HG03066 (cell line): ENCODE measurements around the gene SESN2.

Experiments
- ATAC-seq: cut with Tn5 transposase; IDR thresholded peaks from one replicate; pipeline ENCODE4 v1.9.1; 2021; ENCODE audit warnings: low read depth; ENCODE audit not compliant: unreplicated experiment

The SESN2 gene

GRCh38 chr1:28249013-28249865 lies 10.1 kb upstream of the SESN2 start:
- no peak for ATAC-seq

DNA sequence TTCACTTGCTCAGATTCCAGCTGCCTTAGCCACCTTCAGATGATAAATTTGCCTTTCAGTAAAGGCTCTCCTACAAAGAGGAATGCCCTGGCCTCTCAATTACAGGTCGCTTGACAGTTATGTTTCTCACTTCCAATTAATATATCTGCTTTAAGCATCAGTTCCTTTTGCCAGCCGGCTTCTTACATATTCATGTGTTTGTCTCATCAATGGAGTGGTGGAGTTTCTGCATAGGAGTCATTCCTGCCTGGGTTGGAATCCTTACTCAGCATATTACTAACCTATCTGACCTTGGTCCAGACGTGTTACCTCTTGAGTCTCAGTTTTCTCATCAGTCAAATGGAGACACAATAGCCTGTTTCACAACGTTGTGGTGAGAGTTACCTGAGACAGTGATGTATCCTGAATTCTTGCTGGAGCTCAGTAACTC lies 9.4 kb upstream of the SESN2 start:
- no peak for ATAC-seq

DNA sequence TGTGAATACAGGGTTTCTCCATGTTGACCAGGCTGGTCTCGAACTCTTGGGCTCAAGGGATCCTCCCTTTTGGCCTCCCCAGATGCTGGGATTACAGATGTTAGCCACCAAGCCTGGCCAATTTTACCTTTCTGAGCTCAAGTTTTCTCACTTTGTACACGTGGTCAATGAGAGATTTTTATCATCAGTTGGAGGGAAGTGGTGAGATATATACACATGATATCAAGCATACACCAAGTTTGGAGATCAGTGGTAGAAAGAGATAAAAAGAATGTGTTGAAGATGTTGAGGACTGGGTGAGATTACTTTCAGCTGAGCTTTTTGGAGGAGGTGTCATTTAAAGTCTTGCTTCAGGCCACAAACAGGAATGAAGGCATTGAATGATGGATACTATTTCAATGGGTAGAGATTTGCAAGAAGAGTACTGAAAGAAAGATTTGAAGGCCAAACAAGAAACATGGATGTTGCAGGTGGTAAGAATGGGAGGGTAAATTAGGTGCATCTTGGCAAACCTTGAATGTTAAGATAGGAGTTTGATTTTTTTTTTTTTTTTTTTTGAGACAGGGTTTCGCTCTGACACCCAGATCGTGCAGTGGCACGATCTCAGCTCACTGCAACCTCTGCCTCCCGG lies 3.0 kb upstream of the SESN2 start:
- no peak for ATAC-seq

- ATAC-seq = no peak
These were observed 1.6 kb upstream of the SESN2 start for GRCh38 chr1:28257736-28258135.

GRCh38 chr1:28258628-28259251 lies 578 bp upstream of the SESN2 start:
- no peak for ATAC-seq

DNA sequence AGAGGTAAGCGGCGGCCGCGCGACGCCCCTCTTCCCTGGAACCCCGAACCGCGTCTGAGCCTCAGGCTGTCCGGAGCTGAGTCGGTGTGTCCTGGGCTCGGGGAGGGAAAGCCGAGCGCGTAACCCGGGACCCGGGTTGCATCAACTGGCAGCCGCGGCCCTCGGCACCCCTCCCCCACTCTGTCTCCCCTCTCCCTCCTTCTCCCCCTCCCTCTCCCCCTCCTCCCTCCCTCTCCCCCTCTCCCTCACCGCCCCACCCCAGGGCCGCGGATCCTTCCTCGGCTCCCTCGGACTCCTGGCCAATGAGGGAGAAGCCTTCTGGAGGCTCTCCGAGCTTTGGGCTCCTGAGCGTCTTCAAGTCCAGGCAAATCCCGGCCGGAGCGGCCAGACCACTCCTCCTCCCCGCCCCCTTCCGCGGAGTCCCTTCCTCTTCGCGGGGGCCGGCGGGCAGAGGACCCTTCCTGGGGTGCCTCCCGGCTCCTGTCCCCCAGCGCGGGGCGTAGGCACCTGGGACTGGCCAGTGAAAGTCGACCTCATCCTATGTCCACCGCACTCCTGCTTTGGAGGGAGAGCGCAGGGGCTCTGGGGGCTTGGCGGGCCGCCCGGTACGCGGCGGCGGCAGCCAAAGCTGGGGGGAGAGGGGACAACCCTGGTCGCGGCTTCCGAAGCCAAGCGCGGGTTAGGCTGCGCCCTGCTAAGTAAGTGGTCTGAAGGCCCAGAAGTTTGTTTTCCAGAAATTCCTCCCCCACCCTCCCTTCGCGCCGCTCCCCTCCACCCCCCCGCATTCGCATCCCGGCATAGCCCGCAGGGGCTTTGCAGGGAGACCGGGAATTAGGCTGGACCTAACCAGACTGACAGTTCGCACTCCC lies 850 bp downstream of the SESN2 start:
- peak; percentile 16 for ATAC-seq

DNA sequence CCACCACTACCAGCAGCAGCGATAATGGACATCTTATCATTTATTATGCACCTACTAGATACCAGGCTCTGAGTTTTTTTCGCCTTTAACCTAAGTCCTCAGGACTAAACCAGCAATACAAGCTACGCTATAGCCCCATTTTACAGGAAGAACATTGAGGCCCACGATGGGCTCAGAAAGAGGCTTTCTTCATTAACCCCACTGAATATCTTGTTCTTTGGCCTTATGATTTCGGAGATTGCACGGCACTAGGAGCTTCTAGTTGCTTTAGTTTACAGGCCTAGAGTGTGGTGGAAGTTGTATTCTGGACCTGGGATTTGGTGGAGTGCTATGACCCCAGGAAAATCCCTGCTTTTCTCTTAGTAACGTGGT lies 1.5 kb downstream of the SESN2 start:
- ATAC-seq = no peak

GRCh38 chr1:28264897-28265296 lies 5.6 kb downstream of the SESN2 start:
- ATAC-seq = no peak

DNA sequence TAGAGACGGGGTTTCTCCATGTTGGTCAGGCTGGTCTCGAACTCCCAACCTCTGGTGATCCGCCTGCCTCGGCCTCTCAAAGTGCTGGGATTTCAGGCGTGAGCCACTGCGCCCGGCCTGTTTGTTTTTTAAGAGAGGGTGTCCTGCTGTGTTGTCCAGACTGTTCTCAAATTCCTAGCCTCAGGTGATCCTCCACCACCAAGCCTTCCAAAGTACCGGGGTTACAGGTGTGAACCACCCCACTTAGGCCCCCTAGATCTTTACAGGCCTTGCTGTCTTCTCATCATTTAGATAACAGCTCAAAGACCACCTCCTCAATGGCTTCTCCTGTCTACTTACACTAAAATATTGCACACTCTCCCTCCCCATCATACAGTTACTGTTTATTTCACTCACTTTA lies 6.3 kb downstream of the SESN2 start:
- no peak for ATAC-seq

DNA sequence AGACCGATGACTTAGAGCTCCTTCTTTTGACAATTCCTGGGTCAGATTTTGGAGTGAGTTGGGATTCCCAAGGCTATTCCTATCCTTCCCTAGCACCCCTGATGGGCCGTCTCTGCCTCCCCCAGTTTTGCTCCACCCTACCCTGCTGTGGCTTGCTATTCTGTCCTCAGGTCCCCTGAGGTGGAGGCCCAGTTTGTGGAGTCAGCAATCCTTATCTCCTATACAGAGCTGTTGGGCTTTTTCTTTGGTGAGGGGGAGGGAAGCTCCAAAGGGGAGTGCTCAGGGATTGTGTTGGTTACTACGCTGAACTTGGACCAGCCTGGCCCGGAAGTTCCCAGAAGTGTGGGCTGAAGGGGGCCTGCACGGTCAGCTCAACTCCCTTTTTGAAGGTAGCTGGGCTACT lies 7.6 kb downstream of the SESN2 start:
- ATAC-seq = no peak

DNA sequence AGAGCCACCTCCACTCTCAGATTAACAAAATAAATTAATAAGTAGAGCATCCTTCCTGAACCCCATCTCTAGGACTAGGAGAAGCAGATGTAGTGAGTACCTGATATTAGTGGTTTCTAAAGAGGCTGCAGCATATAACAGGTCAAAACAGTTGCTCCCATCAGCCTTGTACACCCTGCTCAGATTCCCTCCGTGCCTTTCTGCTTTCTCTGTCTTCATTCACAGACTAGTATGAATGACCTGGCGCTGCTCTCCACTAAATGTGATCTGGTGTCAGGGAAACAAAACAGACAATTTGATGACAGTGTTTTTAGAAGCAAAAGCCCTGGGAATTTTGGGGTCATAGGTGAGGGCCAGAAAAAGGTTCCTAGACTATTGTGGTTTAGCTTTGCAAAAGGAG lies 8.3 kb downstream of the SESN2 start:
- no peak for ATAC-seq

GRCh38 chr1:28269529-28269928 lies 10.2 kb downstream of the SESN2 start:
- no peak for ATAC-seq

- no peak for ATAC-seq
These were observed 13.0 kb downstream of the SESN2 start for GRCh38 chr1:28272215-28272852.

DNA sequence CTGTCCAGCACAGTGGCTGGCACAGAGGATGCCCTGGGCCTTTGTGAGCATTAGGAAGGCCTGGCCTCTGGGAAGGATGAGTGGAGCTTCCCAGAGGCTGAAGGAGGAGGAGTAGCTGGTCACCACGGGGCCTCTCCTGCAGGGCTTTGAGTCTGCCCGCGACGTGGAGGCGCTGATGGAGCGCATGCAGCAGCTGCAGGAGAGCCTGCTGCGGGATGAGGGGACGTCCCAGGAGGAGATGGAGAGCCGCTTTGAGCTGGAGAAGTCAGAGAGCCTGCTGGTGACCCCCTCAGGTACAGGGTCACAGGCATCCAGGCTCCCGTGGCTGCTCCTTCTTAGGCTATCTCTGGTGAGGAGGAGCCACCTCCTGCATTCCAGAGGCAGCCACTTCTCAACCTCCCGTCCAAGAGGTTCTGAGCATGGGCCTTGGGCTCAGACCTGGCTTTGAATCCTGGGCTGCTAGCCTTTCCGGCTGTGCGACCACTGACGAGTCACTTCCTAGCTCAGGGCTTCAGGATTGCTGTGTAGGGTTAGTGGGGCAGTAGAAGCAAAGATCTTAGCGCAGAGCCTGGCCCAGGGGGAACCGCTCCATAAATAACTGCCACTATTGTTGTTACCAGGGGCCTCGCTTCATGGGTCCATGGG lies 14.0 kb downstream of the SESN2 start:
- no peak for ATAC-seq

DNA sequence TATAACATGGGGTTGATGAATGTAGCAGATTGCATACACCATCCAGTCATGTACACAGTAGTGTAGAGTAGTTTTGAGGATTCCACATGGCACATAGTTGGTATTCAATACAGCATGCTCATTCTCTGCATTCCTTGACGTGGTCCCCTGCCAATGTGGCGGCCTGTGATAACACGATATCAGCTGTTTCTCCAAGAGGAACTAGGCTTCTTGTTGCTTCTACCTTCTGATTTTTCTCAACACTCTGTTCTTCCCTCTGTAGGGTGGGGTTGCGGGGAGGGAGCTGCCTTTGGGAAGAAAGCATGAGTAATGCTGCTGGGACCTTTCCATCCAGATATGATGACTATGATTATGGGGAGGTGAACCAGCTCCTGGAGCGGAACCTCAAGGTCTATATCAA lies 19.4 kb downstream of the SESN2 start:
- no peak for ATAC-seq

DNA sequence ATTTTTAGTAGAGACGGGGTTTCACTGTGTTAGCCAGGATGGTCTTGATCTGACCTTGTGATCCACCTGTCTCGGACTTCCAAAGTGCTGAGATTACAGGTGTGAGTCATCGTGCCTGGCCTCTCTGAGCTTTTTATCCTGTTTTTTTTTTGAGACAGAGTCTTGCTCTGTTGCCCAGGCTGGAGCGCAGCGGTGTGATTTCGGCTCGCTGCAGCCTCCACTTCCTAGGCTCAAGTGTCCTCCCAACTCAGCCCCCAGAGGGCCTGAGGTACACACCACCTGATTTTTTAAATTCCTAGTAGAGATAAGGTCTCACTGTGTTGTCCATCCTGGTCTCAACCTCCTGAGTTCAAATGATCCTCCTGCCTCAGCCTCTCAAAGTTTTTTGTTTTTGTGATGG lies 20.4 kb downstream of the SESN2 start:
- no peak for ATAC-seq

GRCh38 chr1:28280501-28280900 lies 21.2 kb downstream of the SESN2 start:
- ATAC-seq = no peak

GRCh38 chr1:28280977-28281381 lies 21.7 kb downstream of the SESN2 start:
- ATAC-seq = no peak

GRCh38 chr1:28281608-28282425 lies 22.5 kb downstream of the SESN2 start:
- no peak for ATAC-seq
